A673 (cell line): ENCODE data around the gene PIWIL4.

Experiments
- CTCF ChIP-seq: fragments of 300-800, 200-600 bp; sonication (generic); conservative IDR thresholded peaks from 2 replicates; pipeline ENCODE4 v1.5.1; 2017; ENCODE audit warnings: low read depth, mild to moderate bottlenecking, antibody characterized with exemption, low read length, moderate library complexity, mixed read lengths
- EZH2 ChIP-seq: fragments of 200-600 bp; sonication (generic); IDR thresholded peaks from 2 replicates; pipeline ENCODE4 v1.6.1; 2017; ENCODE audit warnings: borderline replicate concordance, low read depth, mild to moderate bottlenecking, mixed read lengths, antibody characterized with exemption, low read length; ENCODE audit not compliant: poor library complexity, severe bottlenecking

DNA sequence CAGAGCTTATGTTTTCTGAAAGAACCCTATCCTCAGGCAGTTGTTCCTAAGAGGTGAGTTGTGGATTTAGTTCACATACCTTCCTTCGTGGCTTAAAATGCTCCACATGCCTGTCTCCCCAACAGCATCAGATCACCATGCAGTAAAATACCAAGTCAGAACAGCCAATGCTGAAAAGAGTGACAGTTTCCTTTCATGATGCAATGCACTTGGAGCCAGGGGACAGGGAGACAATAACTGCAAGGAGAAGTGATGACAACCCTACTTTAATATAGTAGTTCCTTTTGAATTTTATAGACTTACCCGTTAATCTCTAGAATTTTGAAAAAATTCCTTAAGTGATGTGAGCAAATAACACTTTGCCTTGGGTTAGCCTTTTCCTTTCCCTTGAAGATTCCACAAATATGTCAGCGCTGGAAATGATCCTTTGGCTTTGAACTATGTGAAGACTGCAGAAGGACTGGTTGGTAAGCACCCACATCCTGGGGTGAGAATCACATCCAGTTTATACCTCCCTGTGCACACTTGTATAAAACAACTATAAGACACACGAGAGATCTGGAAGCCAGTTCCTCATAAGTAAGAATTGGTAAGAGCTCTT is 71.2 kb downstream of the PIWIL4 start:
- TF ChIP-seq CTCF (no peak), EZH2 (no peak)
